ENCODE data around the gene UBE2J2.

Gene UBE2J2

GRCh38 chr1:1236945-1237873 is 36.4 kb downstream of the UBE2J2 start:
- no peak for TF ChIP-seq CTCF (IDR thresholded peaks at IDR 0.05; ENCODE audit: control insufficient read depth, insufficient read depth, low read depth, low read length, missing control alignments)
- H3K4me3 ChIP-seq (ENCODE audit: control insufficient read depth, low read depth, low read length) = no peak overlapping the region
- DNase-seq (ENCODE audit: low read depth) = no peak

GRCh38 chr1:1236176-1236763 is 37.4 kb downstream of the UBE2J2 start:
- H3K4me3 ChIP-seq (ENCODE audit: control insufficient read depth, low read depth, low read length) = no peak overlapping the region
- no peak for TF ChIP-seq CTCF (IDR thresholded peaks at IDR 0.05; ENCODE audit: control insufficient read depth, insufficient read depth, low read depth, low read length, missing control alignments)
- DNase-seq (ENCODE audit: low read depth) = no peak

GRCh38 chr1:1235016-1235744 is 38.5 kb downstream of the UBE2J2 start:
- DNase-seq (ENCODE audit: low read depth) = no peak
- TF ChIP-seq CTCF (IDR thresholded peaks at IDR 0.05; ENCODE audit: control insufficient read depth, insufficient read depth, low read depth, low read length, missing control alignments) = no peak

GRCh38 chr1:1234180-1234808 is 39.4 kb downstream of the UBE2J2 start:
- H3K4me3 ChIP-seq (ENCODE audit: control insufficient read depth, low read depth, low read length) = no peak overlapping the region
- no peak for TF ChIP-seq CTCF (IDR thresholded peaks at IDR 0.05; ENCODE audit: control insufficient read depth, insufficient read depth, low read depth, low read length, missing control alignments)
- DNase-seq (ENCODE audit: low read depth) = no peak

More at GRCh38 chr1:1235016-1235744, 38.5 kb downstream of the UBE2J2 start:
- H3K4me3 ChIP-seq (ENCODE audit: control insufficient read depth, low read depth, low read length) = no peak overlapping the region

GRCh38 chr1:1233567-1233892 is 40.1 kb downstream of the UBE2J2 start:
- no peak for TF ChIP-seq CTCF (IDR thresholded peaks at IDR 0.05; ENCODE audit: control insufficient read depth, insufficient read depth, low read depth, low read length, missing control alignments)
- no peak overlapping the region for H3K4me3 ChIP-seq (ENCODE audit: control insufficient read depth, low read depth, low read length)
- DNase-seq (ENCODE audit: low read depth) = no peak
